Activated CD8-positive, alpha-beta T cell treated with anti-CD3 and anti-CD28 coated beads for 36 hours (primary cell): ENCODE data around the gene TMEM123. TPM values are rescaled to one million over a fixed set of nuclear protein-coding genes. Genes with fewer than 3 reads are reported as not detected.

Experiments used
- ATAC-seq: fragments of 200-7000 bp; cut with Tn5 transposase; one replicate; pipeline ENCODE4 v1.10.0; 2021; ENCODE audit warnings: mild to moderate bottlenecking, moderate library complexity
- CTCF ChIA-PET: fragments of 350-600 bp; sonication (Branson Sonifier 250); formaldehyde crosslinking; loops from one replicate; lab custom pipeline; 2021; ENCODE audit warnings: antibody characterized with exemption; lab: Charles Lee
- POLR2A ChIA-PET: fragments of 350-600 bp; sonication (Branson Sonifier 250); formaldehyde crosslinking; loops from one replicate; lab custom pipeline; 2021; ENCODE audit warnings: antibody characterized with exemption; lab: Charles Lee
- DNase-seq: peaks from one replicate; pipeline ENCODE4 v3.0.0-alpha.2; 2020
- H3K27ac Mint-ChIP-seq: one replicate; pipeline ENCODE4 v1.8.0; 2021; ENCODE audit warnings: mild to moderate bottlenecking, mixed read lengths
- H3K27me3 Mint-ChIP-seq: one replicate; pipeline ENCODE4 v1.8.0; 2021; ENCODE audit warnings: mixed read lengths
- H3K36me3 Mint-ChIP-seq: one replicate; pipeline ENCODE4 v1.8.0; 2021; ENCODE audit warnings: low read depth, mixed read lengths
- H3K4me1 Mint-ChIP-seq: one replicate; pipeline ENCODE4 v1.8.0; 2021; ENCODE audit warnings: low read depth, mixed read lengths
- H3K4me3 Mint-ChIP-seq: one replicate; pipeline ENCODE4 v1.8.0; 2021; ENCODE audit warnings: mild to moderate bottlenecking, moderate library complexity, mixed read lengths
- H3K9me3 Mint-ChIP-seq: one replicate; pipeline ENCODE4 v1.8.0; 2021; ENCODE audit warnings: mixed read lengths
- intact Hi-C: fragments of 100-400 bp; cut with micrococcal nuclease; formaldehyde crosslinking; loops from one replicate; pipeline ENCODE4 v1.10.0; 2022
- total RNA-seq, 2 experiments: library from RNA; stranded (reverse); gene quantifications; one replicate each; pipeline ENCODE4 v1.2.3, GENCODE V29; 2021
- TF ChIP-seq, protein P1 (sequence below): fragments of 200-600 bp; IDR thresholded peaks from one replicate; pipeline ENCODE4 v1.8.0; 2022; ENCODE audit warnings: antibody characterized with exemption, mild to moderate bottlenecking

The TMEM123 gene
- total RNA-seq, 2 experiments from 2014 or later, result 234 to 235 TPM

DNA sequence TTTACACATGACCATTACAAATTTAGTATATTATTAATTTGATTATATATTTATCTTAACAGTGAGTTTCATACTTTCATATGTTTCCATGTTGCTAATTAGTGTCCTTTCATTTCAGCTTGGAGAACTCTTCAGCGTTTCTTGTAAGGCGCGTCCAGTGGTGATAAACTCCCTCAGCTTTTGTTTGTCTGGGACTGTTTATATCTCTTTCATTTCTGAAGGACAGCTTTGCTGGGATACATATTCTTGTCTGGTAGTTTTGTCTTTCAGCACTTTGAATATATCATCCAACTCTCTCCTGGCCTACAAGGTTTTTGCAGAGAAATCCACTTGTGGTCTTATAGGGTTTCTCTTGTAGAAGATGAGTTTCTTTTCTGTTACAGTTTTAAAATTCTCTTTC lies 93.2 kb downstream of the TMEM123 start:
- Mint-ChIP-seq H3K4me3 (no peak overlapping the region), H3K36me3 (peaks cover 83% of the 10 kb centered on the region), H3K27me3 (no peaks in the 10 kb centered on the region), H3K9me3 (peaks cover 8% of the 10 kb centered on the region), H3K4me1 (peaks cover 50% of the 10 kb centered on the region), H3K27ac (no peak overlapping the region)
- DNase-seq, result no peak
- ChIA-PET POLR2A (interaction anchor here (0.9 kb wide), 1 partner anchor 66 kb away, joined by 3 read pairs; no protein-coding TSS in a partner anchor), CTCF (interaction anchor here (0.6 to 2.2 kb wide), 9 partner anchors 10 to 253 kb away, joined by 3 to 13 read pairs (median 3); no protein-coding TSS in a partner anchor)
- intact Hi-C loops, result no loop called here
- TF ChIP-seq, protein P1, sequence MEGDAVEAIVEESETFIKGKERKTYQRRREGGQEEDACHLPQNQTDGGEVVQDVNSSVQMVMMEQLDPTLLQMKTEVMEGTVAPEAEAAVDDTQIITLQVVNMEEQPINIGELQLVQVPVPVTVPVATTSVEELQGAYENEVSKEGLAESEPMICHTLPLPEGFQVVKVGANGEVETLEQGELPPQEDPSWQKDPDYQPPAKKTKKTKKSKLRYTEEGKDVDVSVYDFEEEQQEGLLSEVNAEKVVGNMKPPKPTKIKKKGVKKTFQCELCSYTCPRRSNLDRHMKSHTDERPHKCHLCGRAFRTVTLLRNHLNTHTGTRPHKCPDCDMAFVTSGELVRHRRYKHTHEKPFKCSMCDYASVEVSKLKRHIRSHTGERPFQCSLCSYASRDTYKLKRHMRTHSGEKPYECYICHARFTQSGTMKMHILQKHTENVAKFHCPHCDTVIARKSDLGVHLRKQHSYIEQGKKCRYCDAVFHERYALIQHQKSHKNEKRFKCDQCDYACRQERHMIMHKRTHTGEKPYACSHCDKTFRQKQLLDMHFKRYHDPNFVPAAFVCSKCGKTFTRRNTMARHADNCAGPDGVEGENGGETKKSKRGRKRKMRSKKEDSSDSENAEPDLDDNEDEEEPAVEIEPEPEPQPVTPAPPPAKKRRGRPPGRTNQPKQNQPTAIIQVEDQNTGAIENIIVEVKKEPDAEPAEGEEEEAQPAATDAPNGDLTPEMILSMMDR, result no peak
- no peak for ATAC-seq

DNA sequence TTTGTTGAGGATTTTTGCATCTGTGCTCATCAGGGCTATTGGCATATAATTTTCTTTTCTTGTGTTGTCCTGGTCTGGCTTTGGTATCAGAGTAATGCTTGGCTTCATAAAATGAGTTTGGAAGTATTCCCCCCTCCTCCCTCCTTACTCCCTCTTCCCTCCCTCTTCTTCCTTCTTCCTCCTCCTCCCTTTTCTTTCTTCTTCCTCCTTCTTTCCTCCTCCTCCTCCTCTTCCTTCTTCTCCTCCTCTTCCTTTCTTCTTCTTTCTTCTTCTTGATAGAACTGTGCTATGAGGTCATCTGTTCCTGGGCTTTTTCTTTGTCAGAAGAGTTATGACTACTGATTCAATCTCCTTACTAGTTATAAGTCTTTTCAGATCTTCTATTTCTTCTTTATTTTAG lies 95.4 kb downstream of the TMEM123 start:
- Mint-ChIP-seq H3K36me3 (peaks cover 77% of the 10 kb centered on the region), H3K4me3 (no peak overlapping the region), H3K27me3 (no peaks in the 10 kb centered on the region), H3K4me1 (peaks cover 49% of the 10 kb centered on the region), H3K27ac (peak overlapping the region; percentile 23), H3K9me3 (peaks cover 8% of the 10 kb centered on the region)
- ATAC-seq (no peak), DNase-seq (no peak)
- intact Hi-C loops, result no loop called here
- ChIA-PET POLR2A (interaction anchor here (0.8 kb wide), 1 partner anchor 95 kb away, joined by 3 read pairs; no protein-coding TSS in a partner anchor), CTCF (interaction anchor here (1.4 to 1.8 kb wide), 3 partner anchors 9 to 151 kb away, joined by 3 to 7 read pairs (median 3); no protein-coding TSS in a partner anchor)
- TF ChIP-seq, protein P1, result no peak

DNA sequence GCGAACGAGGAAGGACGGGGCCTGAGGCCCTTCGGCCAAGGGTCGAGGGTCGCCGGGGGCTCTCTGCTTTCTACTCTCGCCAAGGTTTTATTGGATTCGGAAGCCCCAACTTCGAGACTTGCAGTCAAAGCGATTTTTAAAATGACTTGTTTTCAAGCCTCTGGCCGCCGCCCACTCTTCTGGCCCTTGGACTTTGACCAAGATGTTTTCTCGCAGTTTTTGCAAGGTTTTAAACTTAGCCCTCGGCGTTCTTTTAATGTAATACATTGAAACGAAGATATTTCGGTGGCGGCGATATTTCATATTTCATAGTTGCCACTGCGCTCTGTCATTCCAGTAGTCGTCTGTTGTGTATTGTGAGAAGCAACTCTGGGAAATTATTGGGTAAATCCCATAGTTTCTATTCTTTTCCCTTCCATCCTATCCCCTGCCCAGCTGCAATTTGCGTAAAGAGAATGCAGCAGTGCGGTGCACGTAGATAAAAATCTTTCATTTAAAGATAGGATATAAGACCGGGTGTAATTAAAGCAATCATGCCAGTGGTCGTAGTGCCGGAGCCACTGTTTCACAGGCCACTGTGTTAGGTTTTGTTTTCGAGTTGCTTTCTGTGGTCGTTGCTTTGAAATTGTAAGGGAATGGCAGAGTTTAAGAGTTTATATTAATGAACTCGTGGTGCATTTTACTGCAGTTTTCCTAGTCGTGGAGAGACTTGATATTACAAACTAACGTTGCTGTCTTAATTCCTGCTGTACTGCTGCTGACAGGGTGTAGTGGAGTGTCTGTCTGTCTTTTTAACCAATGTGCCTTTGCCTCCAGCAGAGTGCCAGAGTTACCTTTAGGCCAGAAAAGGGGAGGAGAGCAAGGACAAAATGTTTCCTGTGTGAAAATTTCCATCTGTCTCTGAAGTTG lies 104.8 kb downstream of the TMEM123 start:
- ATAC-seq, result no peak
- no peaks in the 10 kb centered on the region for H3K27me3 Mint-ChIP-seq
- DNase-seq, result peak; percentile 33
- H3K4me1 Mint-ChIP-seq, result peaks cover 36% of the 10 kb centered on the region
- CTCF ChIA-PET, result interaction anchor here (1.0 to 10.4 kb wide), 7 partner anchors 12 to 319 kb away, joined by 3 to 204 read pairs (median 7); no protein-coding TSS in a partner anchor
- peak overlapping the region; percentile 90 for H3K4me3 Mint-ChIP-seq
- no peaks in the 10 kb centered on the region for H3K9me3 Mint-ChIP-seq
- peak overlapping the region; percentile 95 for H3K27ac Mint-ChIP-seq
- POLR2A ChIA-PET, result interaction anchor here (0.9 to 1.2 kb wide), 2 partner anchors 103 to 144 kb away, joined by 3 read pairs; no protein-coding TSS in a partner anchor
- intact Hi-C loops, result loop anchor here (5.0 kb wide), 1 partner anchor 105 kb away; the partner anchor contains the start of gene TMEM123
- TF ChIP-seq, protein P1, result no peak
- H3K36me3 Mint-ChIP-seq, result peaks cover 31% of the 10 kb centered on the region

DNA sequence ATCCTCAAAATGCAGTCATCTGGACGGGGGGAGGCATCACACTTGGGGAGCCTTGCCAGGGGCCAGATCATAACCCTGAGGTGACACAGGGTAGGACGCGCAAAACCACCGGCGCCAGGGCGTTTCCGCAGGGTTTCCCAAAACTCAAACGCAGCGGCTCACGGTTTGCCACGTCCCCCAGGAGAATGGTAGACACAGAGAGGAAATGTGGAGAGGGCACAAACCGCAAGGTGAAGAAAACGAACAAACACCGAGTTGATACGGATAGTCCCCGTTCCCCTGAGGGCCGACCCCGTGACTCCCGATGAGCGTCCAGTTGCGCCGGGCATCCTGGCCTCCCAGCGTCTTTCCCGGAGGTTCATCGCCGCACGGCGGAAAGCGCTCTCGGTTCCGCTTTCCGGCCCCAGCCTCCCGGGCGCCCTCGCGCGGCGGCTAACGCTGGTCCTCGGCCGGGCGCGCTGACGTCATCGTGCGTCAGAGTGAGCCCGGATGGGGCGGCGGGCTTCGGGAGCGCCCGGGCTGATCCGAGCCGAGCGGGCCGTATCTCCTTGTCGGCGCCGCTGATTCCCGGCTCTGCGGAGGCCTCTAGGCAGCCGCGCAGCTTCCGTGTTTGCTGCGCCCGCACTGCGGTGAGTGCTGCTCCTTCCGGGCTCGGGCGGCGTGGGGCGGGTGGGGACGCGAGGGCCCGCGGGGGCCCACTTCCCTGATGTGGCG lies 105.7 kb downstream of the TMEM123 start, which contains the start of gene BIRC2:
Gene BIRC2, plus strand, starts transcription at position 467 of the 714 bp plus-strand sequence. CDS start 2,641 bp downstream, outside the sequence.
- TF ChIP-seq, protein P1, result peak; percentile 69
- ChIA-PET CTCF (interaction anchor here (1.5 to 10.4 kb wide), 5 partner anchors 29 to 320 kb away, joined by 4 to 204 read pairs (median 8); partner anchors contain the start of gene BIRC3), POLR2A (interaction anchor here (0.6 to 2.5 kb wide), 3 partner anchors 17 to 104 kb away, joined by 3 to 6 read pairs (median 3); no protein-coding TSS in a partner anchor)
- DNase-seq (peak; percentile 95), ATAC-seq (peak; percentile 94)
- H3K9me3 Mint-ChIP-seq, result no peaks in the 10 kb centered on the region
- H3K27ac Mint-ChIP-seq, result peak within 1 kb of the TSS; percentile 95
- no peaks in the 10 kb centered on the region for H3K27me3 Mint-ChIP-seq
- H3K4me3 Mint-ChIP-seq, result peak within 1 kb of the TSS; percentile 90
- intact Hi-C loops, result loop anchor here (5.0 kb wide), 1 partner anchor 105 kb away; the partner anchor contains the start of gene TMEM123
- H3K4me1 Mint-ChIP-seq, result peaks cover 36% of the 10 kb centered on the region
- peaks cover 28% of the 10 kb centered on the region for H3K36me3 Mint-ChIP-seq
